Measurements from ENCODE around the gene BANF1.

Gene BANF1

DNA sequence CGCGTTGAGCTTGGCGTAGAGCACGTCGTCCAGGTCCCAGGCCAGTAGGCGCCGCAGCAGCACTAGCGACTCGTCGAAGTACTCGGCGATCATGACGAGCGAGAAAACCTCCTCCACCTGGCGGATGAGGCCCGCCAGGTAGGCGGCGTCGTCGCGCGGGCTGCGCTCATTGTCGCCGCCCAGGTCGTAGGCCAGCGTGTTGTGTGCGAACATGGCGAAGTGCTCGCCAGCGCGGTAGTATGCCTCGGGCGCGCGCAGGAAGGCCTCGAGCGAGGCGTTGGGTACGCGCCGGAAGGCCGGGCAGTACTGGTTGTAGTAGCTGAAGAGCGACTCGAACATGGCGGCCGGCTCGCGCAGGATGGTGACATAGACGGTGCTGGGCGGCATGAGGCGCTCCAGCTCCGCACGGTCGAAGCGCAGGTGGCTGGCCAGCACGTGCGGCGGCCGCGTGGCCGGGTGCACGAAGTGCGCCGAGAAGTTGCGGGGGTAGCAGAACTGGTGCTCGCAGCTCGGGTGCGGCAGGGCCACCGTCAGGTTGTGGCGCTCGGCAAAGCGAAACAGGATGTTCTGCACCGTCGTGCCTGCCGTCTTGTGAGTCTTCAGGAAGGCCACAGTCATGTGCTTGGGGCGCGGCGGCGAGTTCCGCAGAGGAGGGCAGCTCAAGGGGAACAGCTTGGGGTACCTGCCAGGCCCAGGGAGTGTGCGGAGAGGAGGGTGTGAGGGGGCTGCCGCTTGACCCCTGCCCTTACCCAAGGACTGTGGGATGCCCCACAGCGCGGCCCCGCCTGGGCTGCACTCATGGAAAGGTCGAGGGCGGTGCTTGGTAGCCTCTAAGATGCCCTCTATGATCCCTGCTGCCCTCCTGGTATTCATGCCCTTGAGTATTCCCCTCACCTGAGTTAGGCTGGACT is 40.9 kb downstream of the BANF1 start:
- TF ChIP-seq, protein P1, sequence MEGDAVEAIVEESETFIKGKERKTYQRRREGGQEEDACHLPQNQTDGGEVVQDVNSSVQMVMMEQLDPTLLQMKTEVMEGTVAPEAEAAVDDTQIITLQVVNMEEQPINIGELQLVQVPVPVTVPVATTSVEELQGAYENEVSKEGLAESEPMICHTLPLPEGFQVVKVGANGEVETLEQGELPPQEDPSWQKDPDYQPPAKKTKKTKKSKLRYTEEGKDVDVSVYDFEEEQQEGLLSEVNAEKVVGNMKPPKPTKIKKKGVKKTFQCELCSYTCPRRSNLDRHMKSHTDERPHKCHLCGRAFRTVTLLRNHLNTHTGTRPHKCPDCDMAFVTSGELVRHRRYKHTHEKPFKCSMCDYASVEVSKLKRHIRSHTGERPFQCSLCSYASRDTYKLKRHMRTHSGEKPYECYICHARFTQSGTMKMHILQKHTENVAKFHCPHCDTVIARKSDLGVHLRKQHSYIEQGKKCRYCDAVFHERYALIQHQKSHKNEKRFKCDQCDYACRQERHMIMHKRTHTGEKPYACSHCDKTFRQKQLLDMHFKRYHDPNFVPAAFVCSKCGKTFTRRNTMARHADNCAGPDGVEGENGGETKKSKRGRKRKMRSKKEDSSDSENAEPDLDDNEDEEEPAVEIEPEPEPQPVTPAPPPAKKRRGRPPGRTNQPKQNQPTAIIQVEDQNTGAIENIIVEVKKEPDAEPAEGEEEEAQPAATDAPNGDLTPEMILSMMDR (IDR thresholded peaks at IDR 0.05; ENCODE audit: low read depth, low read length): no peak
- no peak for DNase-seq (ENCODE audit: extremely low read depth, low read depth)

DNA sequence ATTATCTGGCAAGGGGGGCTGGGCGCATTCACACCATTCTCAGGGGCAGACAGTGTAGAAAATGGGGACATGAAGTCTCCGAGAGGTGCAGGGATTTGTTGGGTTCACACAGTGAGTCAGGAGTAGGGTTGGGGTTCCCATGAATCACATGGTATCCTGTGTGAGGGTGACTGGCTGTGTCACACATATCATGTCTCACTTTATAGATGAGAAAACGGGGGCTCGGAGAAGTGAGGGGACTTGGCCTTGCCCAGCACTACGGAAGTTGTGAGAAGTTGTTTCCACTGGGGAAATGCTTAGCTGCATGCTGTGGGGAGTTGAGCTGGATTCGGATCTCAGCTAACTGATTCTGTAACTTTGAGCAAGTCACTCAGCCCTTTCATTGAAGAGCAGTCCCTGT is 42.5 kb downstream of the BANF1 start:
- no peak for DNase-seq (ENCODE audit: extremely low read depth, low read depth)
- TF ChIP-seq, protein P1 (IDR thresholded peaks at IDR 0.05; ENCODE audit: low read depth, low read length): no peak

DNA sequence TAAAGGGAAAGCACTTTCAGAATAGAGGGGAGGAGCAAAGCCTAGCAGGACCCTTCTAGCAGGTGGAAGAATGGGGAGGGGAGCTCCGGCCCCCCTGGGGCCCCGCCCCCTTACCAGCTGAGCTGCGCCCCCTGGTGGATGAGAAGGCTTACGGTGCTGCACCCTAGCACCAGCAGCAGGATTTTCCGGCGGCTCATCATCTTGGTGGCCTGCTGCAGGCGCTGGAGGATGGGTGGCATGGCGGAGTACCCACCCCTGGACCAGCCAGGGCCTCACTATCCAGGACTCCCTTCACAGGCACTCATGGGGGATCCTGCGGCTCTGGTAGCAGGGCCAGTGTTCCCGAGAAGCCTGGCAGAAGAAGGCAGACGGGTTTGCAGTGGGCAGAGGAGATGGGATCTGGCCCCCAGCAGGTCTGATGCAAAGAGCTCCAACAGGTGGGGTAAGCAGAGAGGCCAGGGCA is 42.9 kb downstream of the BANF1 start:
- DNase-seq (ENCODE audit: extremely low read depth, low read depth): peak; percentile 43
- TF ChIP-seq, protein P1 (IDR thresholded peaks at IDR 0.05; ENCODE audit: low read depth, low read length): peak; percentile 95

DNA sequence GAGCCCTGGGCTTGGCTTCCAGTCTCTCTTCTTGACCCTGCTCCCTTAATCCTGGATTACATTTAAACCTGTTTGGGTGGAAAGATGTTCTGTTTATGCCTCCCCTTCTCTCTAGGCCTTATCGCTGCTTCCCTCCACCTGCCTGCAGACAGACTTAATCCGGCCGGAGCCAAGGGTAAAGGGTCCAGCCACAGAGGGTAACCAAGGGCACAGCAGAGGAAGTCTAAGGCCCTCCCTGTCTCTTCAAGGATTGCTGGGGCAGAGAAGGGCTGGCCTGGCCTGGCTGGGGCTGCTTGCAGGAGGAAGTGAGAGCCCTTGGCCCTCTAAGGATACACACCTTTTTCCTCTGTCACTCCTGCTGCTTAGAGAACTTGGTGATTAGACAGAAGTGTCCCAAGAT is 44.6 kb downstream of the BANF1 start:
- DNase-seq (ENCODE audit: extremely low read depth, low read depth): no peak
- TF ChIP-seq, protein P1 (IDR thresholded peaks at IDR 0.05; ENCODE audit: low read depth, low read length): no peak

DNA sequence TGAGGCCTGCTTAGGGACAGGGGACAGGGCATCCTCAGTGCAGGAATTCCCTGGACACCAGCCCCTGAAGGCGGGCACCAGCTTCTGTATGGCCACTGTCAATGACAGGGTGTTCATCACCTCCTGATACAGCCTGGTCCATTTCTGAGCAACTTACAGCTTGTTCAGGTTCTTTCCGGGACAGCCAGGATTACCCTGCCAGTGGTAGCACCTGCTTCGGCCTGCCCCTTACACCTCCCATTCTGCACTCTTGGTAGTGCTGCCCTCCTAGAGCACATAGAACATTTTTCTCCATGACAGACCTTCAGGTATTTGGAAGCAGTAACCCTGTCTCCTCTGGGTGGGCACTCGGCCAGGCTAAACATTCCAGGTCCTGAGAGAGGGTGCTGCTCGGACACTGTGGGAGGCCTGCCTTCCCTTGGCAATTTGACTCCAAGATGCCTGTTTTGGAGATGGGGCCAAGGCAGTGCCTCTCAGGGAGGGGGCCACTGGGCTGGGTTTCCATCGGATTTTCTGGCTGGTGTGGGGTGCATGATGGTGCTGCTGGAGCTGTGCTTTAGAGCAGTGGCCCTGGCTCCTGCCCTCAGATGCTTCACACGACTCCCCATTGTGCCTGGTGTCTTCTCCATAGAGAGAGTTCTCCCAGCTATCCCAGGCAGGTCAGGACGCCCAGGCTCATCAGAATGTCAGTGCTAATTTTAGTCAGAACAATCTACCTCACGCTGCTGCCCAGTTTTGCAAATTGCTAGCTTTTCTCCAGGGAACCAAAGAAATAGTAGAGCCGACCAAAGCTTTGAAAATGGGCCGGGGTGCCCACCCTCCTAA is 45.5 kb downstream of the BANF1 start:
- TF ChIP-seq, protein P1 (IDR thresholded peaks at IDR 0.05; ENCODE audit: low read depth, low read length): no peak
- DNase-seq (ENCODE audit: extremely low read depth, low read depth): no peak

DNA sequence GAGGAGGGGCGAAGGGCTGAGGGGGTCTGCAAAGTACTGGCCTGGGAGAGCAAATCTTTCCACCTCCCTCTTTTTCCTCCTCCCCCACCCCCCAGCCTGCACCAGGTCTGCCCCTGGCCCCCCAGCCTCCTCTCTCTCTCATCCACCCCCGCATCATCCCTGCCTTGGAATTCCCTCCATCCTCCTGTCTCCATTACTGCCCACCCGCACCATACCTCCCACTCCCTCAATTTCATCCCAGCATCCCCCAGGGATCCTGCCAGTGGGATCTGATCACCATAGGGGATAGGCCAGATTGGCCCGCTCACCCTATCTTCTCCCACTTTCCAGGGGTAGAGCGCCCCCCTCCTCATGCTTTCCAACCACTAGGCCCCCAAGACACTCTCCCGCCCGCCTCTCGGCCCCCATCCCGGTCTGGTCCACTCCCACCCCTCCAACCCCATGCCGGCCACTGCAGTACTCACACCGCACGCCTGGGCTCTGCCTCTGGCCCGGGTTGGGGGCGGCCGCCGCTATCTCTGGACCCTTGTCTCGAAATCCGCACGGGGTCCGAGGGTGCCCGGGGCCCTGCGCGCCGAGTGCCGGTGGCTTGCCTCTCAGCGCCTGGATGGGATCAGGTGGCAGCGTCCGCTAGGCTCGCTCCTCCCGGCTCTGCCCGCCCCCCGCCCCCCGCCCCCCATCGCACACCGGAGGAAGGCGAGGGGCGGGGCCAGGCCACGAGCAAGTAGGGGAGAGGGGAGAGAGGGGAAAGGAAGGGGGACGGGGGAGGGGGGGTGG is 46.4 kb downstream of the BANF1 start, which contains the start of gene GAL3ST3:
Gene GAL3ST3 (minus strand): TSS at position 615 of the 777 bp plus-strand sequence. CDS start 3,746 bp downstream, outside the sequence.
- TF ChIP-seq, protein P1 (IDR thresholded peaks at IDR 0.05; ENCODE audit: low read depth, low read length): no peak
- no peak for DNase-seq (ENCODE audit: extremely low read depth, low read depth)

All from AG09319 (cell line).